T-helper 1 cell (primary cell): ENCODE results near the gene SMG1.
A peak's percentile ranks its signal among the peaks of the same experiment; 100 is the strongest.
"Not testable (repeated sequence)": the region's sequence is repeated elsewhere in the genome, so short reads cannot be mapped to it uniquely, and the experiment has no call there.

ENCODE experiments used
- DNase-seq, 5 donors: peaks; one replicate each; pipeline ENCODE4 v3.0.0-alpha.2; 2012 to 2020

Gene SMG1

GRCh38 chr16:18932243-18932987, 6.2 kb upstream of the SMG1 start:
- no peak for DNase-seq

- DNase-seq = no peak
These were observed 5.5 kb upstream of the SMG1 start for GRCh38 chr16:18931756-18932155.

GRCh38 chr16:18930095-18930494, 3.9 kb upstream of the SMG1 start:
- DNase-seq = not testable (repeated sequence)

GRCh38 chr16:18928073-18928472, 1.9 kb upstream of the SMG1 start:
- not testable (repeated sequence) for DNase-seq

GRCh38 chr16:18925215-18925985, 808 bp downstream of the SMG1 start:
- DNase-seq = peak; percentile 40 to 81 (median 41)

- peak in 1 of 5 donors; percentile 58 for DNase-seq
These were observed 2.3 kb downstream of the SMG1 start for GRCh38 chr16:18923935-18924334.

- peak in 1 of 5 donors; percentile 75 for DNase-seq
These were observed 3.1 kb downstream of the SMG1 start for GRCh38 chr16:18923124-18923523.

GRCh38 chr16:18909585-18909984, 16.6 kb downstream of the SMG1 start:
- not testable (repeated sequence) for DNase-seq

- not testable (repeated sequence) for DNase-seq
These were observed 17.5 kb downstream of the SMG1 start for GRCh38 chr16:18908716-18909115.

GRCh38 chr16:18902778-18903177, 23.4 kb downstream of the SMG1 start:
- not testable (repeated sequence) for DNase-seq

- not testable (repeated sequence) for DNase-seq
These were observed 24.2 kb downstream of the SMG1 start for GRCh38 chr16:18902044-18902443.

- not testable (repeated sequence) for DNase-seq
These were observed 25.0 kb downstream of the SMG1 start for GRCh38 chr16:18901194-18901593.

- DNase-seq = not testable (repeated sequence)
These were observed 41.8 kb downstream of the SMG1 start for GRCh38 chr16:18884456-18884855.

- DNase-seq = not testable (repeated sequence)
These were observed 48.5 kb downstream of the SMG1 start for GRCh38 chr16:18877734-18878133.

GRCh38 chr16:18877259-18877658, 48.9 kb downstream of the SMG1 start:
- DNase-seq = not testable (repeated sequence)

GRCh38 chr16:18876301-18876700, 49.9 kb downstream of the SMG1 start:
- not testable (repeated sequence) for DNase-seq

GRCh38 chr16:18869043-18869771, 57.0 kb downstream of the SMG1 start:
- not testable (repeated sequence) for DNase-seq

- DNase-seq = not testable (repeated sequence)
These were observed 59.9 kb downstream of the SMG1 start for GRCh38 chr16:18866277-18866823.

GRCh38 chr16:18862891-18863290, 63.3 kb downstream of the SMG1 start:
- DNase-seq = not testable (repeated sequence)

- DNase-seq = no peak
These were observed 71.0 kb downstream of the SMG1 start for GRCh38 chr16:18855196-18855595.

GRCh38 chr16:18853694-18854093, 72.5 kb downstream of the SMG1 start:
- no peak for DNase-seq

GRCh38 chr16:18852647-18853046, 73.6 kb downstream of the SMG1 start:
- no peak for DNase-seq

- DNase-seq = no peak
These were observed 79.8 kb downstream of the SMG1 start for GRCh38 chr16:18846416-18846815.
